H9 (cell line): ENCODE measurements around the gene MROH2B. TPM values are rescaled to one million over a fixed set of nuclear protein-coding genes. Genes with fewer than 3 reads are reported as not detected.

ENCODE experiments used
- DNase-seq: peaks from one replicate; pipeline ENCODE4 v3.0.0-alpha.2; 2017
- H2AFZ ChIP-seq: one replicate; pipeline ENCODE4 v1.6.1; 2013; ENCODE audit warnings: mild to moderate bottlenecking, low read length, control low read depth, moderate library complexity
- H2AK5ac ChIP-seq: 2 replicates; pipeline ENCODE4 v1.6.1; 2013; ENCODE audit warnings: low read length, control low read depth, mixed read lengths; ENCODE audit not compliant: insufficient read length
- H2BK120ac ChIP-seq: one replicate; pipeline ENCODE4 v1.6.1; 2013; ENCODE audit warnings: low read depth, mild to moderate bottlenecking, low read length, control low read depth, inconsistent platforms; ENCODE audit not compliant: poor library complexity, severe bottlenecking
- H2BK12ac ChIP-seq: 2 replicates; pipeline ENCODE4 v1.6.1; 2013; ENCODE audit warnings: low read length, control low read depth, mixed read lengths, low read depth; ENCODE audit not compliant: insufficient read length
- H2BK15ac ChIP-seq: 2 replicates; pipeline ENCODE4 v1.6.1; 2013; ENCODE audit warnings: low read depth, low read length, control low read depth
- H2BK20ac ChIP-seq: one replicate; pipeline ENCODE4 v1.6.1; 2013; ENCODE audit warnings: low read depth, mild to moderate bottlenecking, low read length, control low read depth, inconsistent platforms; ENCODE audit not compliant: poor library complexity, severe bottlenecking
- H2BK5ac ChIP-seq: 2 replicates; pipeline ENCODE4 v1.6.1; 2013; ENCODE audit warnings: low read length, control low read depth, mixed read lengths; ENCODE audit not compliant: insufficient read length
- H3K14ac ChIP-seq: 2 replicates; pipeline ENCODE4 v1.6.1; 2013; ENCODE audit warnings: low read length, control low read depth; ENCODE audit not compliant: insufficient read depth
- H3K18ac ChIP-seq: 2 replicates; pipeline ENCODE4 v1.6.1; 2013; ENCODE audit warnings: low read depth, mild to moderate bottlenecking, mixed read lengths, low read length, control low read depth; ENCODE audit not compliant: insufficient read length
- H3K23ac ChIP-seq: 2 replicates; pipeline ENCODE4 v1.6.1; 2013; ENCODE audit warnings: low read length, control low read depth, mixed read lengths, low read depth; ENCODE audit not compliant: insufficient read length
- H3K23me2 ChIP-seq: 2 replicates; pipeline ENCODE4 v1.6.1; 2013; ENCODE audit warnings: low read depth, mild to moderate bottlenecking, mixed read lengths, low read length, control low read depth; ENCODE audit not compliant: insufficient read length, poor library complexity, severe bottlenecking
- H3K27ac ChIP-seq: 2 replicates; pipeline ENCODE4 v1.5.1; 2013; ENCODE audit warnings: low read length, control low read depth, mixed read lengths, low read depth; ENCODE audit not compliant: insufficient read length
- H3K27me3 ChIP-seq: 2 replicates; pipeline ENCODE4 v1.6.1; 2013; ENCODE audit warnings: low read length, control low read depth, inconsistent platforms; ENCODE audit not compliant: insufficient read depth
- H3K4ac ChIP-seq: 2 replicates; pipeline ENCODE4 v1.6.1; 2013; ENCODE audit warnings: low read depth, mild to moderate bottlenecking, control low read depth, inconsistent platforms, low read length, moderate library complexity
- H3K4me1 ChIP-seq: 2 replicates; pipeline ENCODE4 v1.6.1; 2013; ENCODE audit warnings: low read length, control low read depth, inconsistent platforms; ENCODE audit not compliant: insufficient read depth
- H3K4me2 ChIP-seq: 2 replicates; pipeline ENCODE4 v1.6.1; 2013; ENCODE audit warnings: low read length, control low read depth, mixed read lengths; ENCODE audit not compliant: insufficient read length, insufficient read depth
- H3K56ac ChIP-seq: 2 replicates; pipeline ENCODE4 v1.6.1; 2013; ENCODE audit warnings: low read depth, mild to moderate bottlenecking, mixed read lengths, low read length, control low read depth; ENCODE audit not compliant: insufficient read length
- H3K79me1 ChIP-seq: 2 replicates; pipeline ENCODE4 v1.6.1; 2013; ENCODE audit warnings: low read depth, mild to moderate bottlenecking, moderate library complexity, low read length, control low read depth, inconsistent platforms; ENCODE audit not compliant: insufficient read depth, poor library complexity, severe bottlenecking
- H3K79me2 ChIP-seq: 2 replicates; pipeline ENCODE4 v1.6.1; 2013; ENCODE audit warnings: low read length, control low read depth, inconsistent platforms; ENCODE audit not compliant: insufficient read depth
- H3K9ac ChIP-seq: 2 replicates; pipeline ENCODE4 v1.6.1; 2013; ENCODE audit warnings: low read length, control low read depth, mixed read lengths; ENCODE audit not compliant: insufficient read length; ENCODE audit errors: extremely low read depth
- H3K9me3 ChIP-seq: one replicate; pipeline ENCODE4 v1.6.1; 2013; ENCODE audit warnings: low read depth, low read length, inconsistent platforms; ENCODE audit not compliant: control insufficient read depth
- H3T11ph ChIP-seq: one replicate; pipeline ENCODE4 v1.6.1; 2013; ENCODE audit warnings: mild to moderate bottlenecking, low read length, control low read depth, inconsistent platforms
- H4K20me1 ChIP-seq: one replicate; pipeline ENCODE4 v1.6.1; 2013; ENCODE audit not compliant: control insufficient read depth, insufficient read length, insufficient read depth
- H4K5ac ChIP-seq: 2 replicates; pipeline ENCODE4 v1.6.1; 2013; ENCODE audit warnings: low read depth, mild to moderate bottlenecking, mixed read lengths, low read length, control low read depth; ENCODE audit not compliant: insufficient read length
- H4K8ac ChIP-seq: replicated peaks from 2 replicates; pipeline ENCODE4 v1.6.1; 2013; ENCODE audit warnings: low read length, control low read depth, mixed read lengths, low read depth; ENCODE audit not compliant: insufficient read length
- H4K91ac ChIP-seq: 2 replicates; pipeline ENCODE4 v1.6.1; 2013; ENCODE audit warnings: low read depth, mild to moderate bottlenecking, moderate library complexity, mixed read lengths, low read length, control low read depth; ENCODE audit not compliant: insufficient read length
- H3K27ac Mint-ChIP-seq, 3 experiments: 2 replicates in 2 of 3; 3 replicates in 1 of 3; pipeline ENCODE4 v1.8.0; 2020 to 2021; ENCODE audit warnings: mixed read lengths in 3 of 3, mild to moderate bottlenecking in 1 of 3, moderate library complexity in 1 of 3
- H3K27me3 Mint-ChIP-seq: 2 replicates; pipeline ENCODE4 v1.8.0; 2021; ENCODE audit warnings: low read depth, mild to moderate bottlenecking, moderate library complexity, mixed read lengths
- H3K36me3 Mint-ChIP-seq, 3 experiments: 2 replicates in 2 of 3; 3 replicates in 1 of 3; pipeline ENCODE4 v1.8.0; 2020 to 2021; ENCODE audit warnings: low read depth in 3 of 3, mixed read lengths in 3 of 3; ENCODE audit not compliant: insufficient read depth in 1 of 3
- H3K4me1 Mint-ChIP-seq, 2 experiments: 2 replicates each; pipeline ENCODE4 v1.8.0; 2020; ENCODE audit warnings: mixed read lengths in 2 of 2
- H3K4me3 Mint-ChIP-seq, 2 experiments: 2 replicates in 1 of 2; 3 replicates in 1 of 2; pipeline ENCODE4 v1.8.0; 2020 to 2021; ENCODE audit warnings: mild to moderate bottlenecking in 2 of 2, mixed read lengths in 2 of 2, moderate library complexity in 1 of 2
- H3K9me3 Mint-ChIP-seq, 2 experiments: 2 replicates in 1 of 2; 3 replicates in 1 of 2; pipeline ENCODE4 v1.8.0; 2020; ENCODE audit warnings: mild to moderate bottlenecking in 2 of 2, mixed read lengths in 2 of 2, moderate library complexity in 1 of 2
- WGBS: extraction: QIAGEN DNeasy Blood & Tissue Kit; methylation state at CpG from one replicate; pipeline ENCODE4 v1.1.7; 2013; ENCODE audit warnings: missing lambda C conversion rate, low lambda C conversion rate, mixed read lengths; ENCODE audit not compliant: insufficient read length; ENCODE audit errors: extremely low coverage; 5-methylcytosine and 5-hydroxymethylcytosine counted together
- total RNA-seq: library from RNA; stranded (reverse); gene quantifications from 2 replicates; pipeline ENCODE4 v1.2.1, GENCODE V29; 2021
- TF ChIP-seq, protein P1 (sequence below): fragments of 200-600 bp; sonication (generic); conservative IDR thresholded peaks from 3 replicates; pipeline ENCODE4 v1.8.0; 2021; ENCODE audit warnings: antibody characterized with exemption, mild to moderate bottlenecking

Gene MROH2B
- total RNA-seq, 1 experiment from 2014 or later: not detected

DNA sequence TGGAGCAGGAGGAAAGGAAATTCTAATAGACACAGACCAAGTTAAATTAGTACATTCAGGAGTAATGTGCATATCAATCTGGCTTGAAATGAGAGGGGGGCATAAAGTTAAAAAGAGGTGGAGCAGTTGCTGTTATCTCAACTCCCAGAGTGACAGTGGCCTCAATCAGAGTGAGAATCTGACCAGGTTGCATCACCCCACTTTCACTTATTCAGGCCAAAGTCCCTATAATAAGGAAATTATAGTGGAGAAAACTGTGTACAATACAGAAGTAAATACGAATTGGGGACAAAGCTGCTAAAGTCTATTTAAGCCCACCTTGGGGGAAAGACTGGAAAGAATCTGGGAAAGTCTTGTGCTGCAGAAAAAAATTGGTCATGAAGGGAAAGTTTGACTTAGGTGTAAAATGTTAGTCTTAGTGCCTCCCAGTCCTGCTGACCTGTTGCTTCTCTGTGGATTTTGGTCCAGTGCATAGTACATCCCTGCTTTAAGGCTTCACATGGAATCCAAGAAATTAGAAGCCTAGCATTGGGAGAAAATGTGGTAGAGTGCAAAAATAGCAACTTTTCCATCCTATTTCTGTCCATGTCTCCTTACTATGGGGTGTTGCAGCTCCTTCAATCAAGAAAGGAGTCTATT is 27.9 kb downstream of the MROH2B start:
- H4K91ac ChIP-seq: no peak overlapping the region
- no peaks in the 10 kb centered on the region for H3K79me1 ChIP-seq
- no peak overlapping the region for H3K27ac ChIP-seq
- H3K4me2 ChIP-seq: no peak overlapping the region
- H3K4me3 Mint-ChIP-seq: no peak overlapping the region
- H4K8ac ChIP-seq: no peak overlapping the region
- H3K4me1 Mint-ChIP-seq: no peaks in the 10 kb centered on the region
- no peak overlapping the region for H2AK5ac ChIP-seq
- H3K9me3 ChIP-seq: no peaks in the 10 kb centered on the region
- H3K9ac ChIP-seq: no peak overlapping the region
- no peak overlapping the region for H2BK20ac ChIP-seq
- H3K27me3 ChIP-seq: no peaks in the 10 kb centered on the region
- no peak overlapping the region for H3K23ac ChIP-seq
- no peaks in the 10 kb centered on the region for H3K27me3 Mint-ChIP-seq
- H3K18ac ChIP-seq: no peak overlapping the region
- no peak overlapping the region for H3T11ph ChIP-seq
- DNase-seq: no peak
- no peak overlapping the region for H3K14ac ChIP-seq
- H3K36me3 Mint-ChIP-seq: no peaks in the 10 kb centered on the region
- H3K4me1 ChIP-seq: no peaks in the 10 kb centered on the region
- WGBS: no CpG with 5 or more reads among the region's 1 CpG
- no peak overlapping the region for H2AFZ ChIP-seq
- H4K5ac ChIP-seq: no peak overlapping the region
- H3K27ac Mint-ChIP-seq: no peak overlapping the region
- H3K4ac ChIP-seq: no peak overlapping the region
- H2BK12ac ChIP-seq: no peak overlapping the region
- H3K23me2 ChIP-seq: no peaks in the 10 kb centered on the region
- no peak overlapping the region for H3K56ac ChIP-seq
- no peak overlapping the region for H2BK120ac ChIP-seq
- TF ChIP-seq, protein P1, sequence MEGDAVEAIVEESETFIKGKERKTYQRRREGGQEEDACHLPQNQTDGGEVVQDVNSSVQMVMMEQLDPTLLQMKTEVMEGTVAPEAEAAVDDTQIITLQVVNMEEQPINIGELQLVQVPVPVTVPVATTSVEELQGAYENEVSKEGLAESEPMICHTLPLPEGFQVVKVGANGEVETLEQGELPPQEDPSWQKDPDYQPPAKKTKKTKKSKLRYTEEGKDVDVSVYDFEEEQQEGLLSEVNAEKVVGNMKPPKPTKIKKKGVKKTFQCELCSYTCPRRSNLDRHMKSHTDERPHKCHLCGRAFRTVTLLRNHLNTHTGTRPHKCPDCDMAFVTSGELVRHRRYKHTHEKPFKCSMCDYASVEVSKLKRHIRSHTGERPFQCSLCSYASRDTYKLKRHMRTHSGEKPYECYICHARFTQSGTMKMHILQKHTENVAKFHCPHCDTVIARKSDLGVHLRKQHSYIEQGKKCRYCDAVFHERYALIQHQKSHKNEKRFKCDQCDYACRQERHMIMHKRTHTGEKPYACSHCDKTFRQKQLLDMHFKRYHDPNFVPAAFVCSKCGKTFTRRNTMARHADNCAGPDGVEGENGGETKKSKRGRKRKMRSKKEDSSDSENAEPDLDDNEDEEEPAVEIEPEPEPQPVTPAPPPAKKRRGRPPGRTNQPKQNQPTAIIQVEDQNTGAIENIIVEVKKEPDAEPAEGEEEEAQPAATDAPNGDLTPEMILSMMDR: no peak
- no peak overlapping the region for H2BK5ac ChIP-seq
- no peaks in the 10 kb centered on the region for H3K9me3 Mint-ChIP-seq
- H2BK15ac ChIP-seq: no peak overlapping the region
- no peaks in the 10 kb centered on the region for H4K20me1 ChIP-seq
- no peaks in the 10 kb centered on the region for H3K79me2 ChIP-seq
